Pons (tissue), 1 donor: ENCODE results near the gene SEPHS1.
A peak's percentile ranks its signal among the peaks of the same experiment; 100 is the strongest.
"Not testable (repeated sequence)": the region's sequence is repeated elsewhere in the genome, so short reads cannot be mapped to it uniquely, and the experiment has no call there.

Experiments
- DNase-seq: peaks from one replicate; pipeline ENCODE4 v3.0.0-alpha.2; 2016; ENCODE audit warnings: low spot score

Gene SEPHS1

GRCh38 chr10:13360587-13360986 lies 12.5 kb upstream of the SEPHS1 start:
- DNase-seq = no peak

GRCh38 chr10:13356392-13356791 lies 8.3 kb upstream of the SEPHS1 start:
- no peak for DNase-seq

- no peak for DNase-seq
Measured at GRCh38 chr10:13354783-13355182, 6.7 kb upstream of the SEPHS1 start.

GRCh38 chr10:13352519-13352918 lies 4.4 kb upstream of the SEPHS1 start:
- DNase-seq = no peak

- DNase-seq = no peak
Measured at GRCh38 chr10:13351340-13351915, 3.3 kb upstream of the SEPHS1 start.

GRCh38 chr10:13349463-13350274 lies 1.6 kb upstream of the SEPHS1 start:
- DNase-seq = no peak

GRCh38 chr10:13347500-13348156 lies 465 bp downstream of the SEPHS1 start:
- peak; percentile 69 for DNase-seq

- peak; percentile 24 for DNase-seq
Measured at GRCh38 chr10:13347043-13347499, 1.0 kb downstream of the SEPHS1 start.

GRCh38 chr10:13346283-13347042 lies 1.6 kb downstream of the SEPHS1 start:
- DNase-seq = peak; percentile 42

GRCh38 chr10:13340626-13341376 lies 7.3 kb downstream of the SEPHS1 start:
- no peak for DNase-seq

GRCh38 chr10:13340068-13340467 lies 8.0 kb downstream of the SEPHS1 start:
- DNase-seq = no peak

- no peak for DNase-seq
Measured at GRCh38 chr10:13338390-13339110, 9.5 kb downstream of the SEPHS1 start.

GRCh38 chr10:13337827-13338196 lies 10.3 kb downstream of the SEPHS1 start:
- no peak for DNase-seq

GRCh38 chr10:13337128-13337826 lies 10.8 kb downstream of the SEPHS1 start:
- no peak for DNase-seq

- no peak for DNase-seq
Measured at GRCh38 chr10:13335881-13336280, 12.2 kb downstream of the SEPHS1 start.

GRCh38 chr10:13334556-13334955 lies 13.5 kb downstream of the SEPHS1 start:
- no peak for DNase-seq

GRCh38 chr10:13331646-13332045 lies 16.4 kb downstream of the SEPHS1 start:
- DNase-seq = no peak

GRCh38 chr10:13330980-13331379 lies 17.1 kb downstream of the SEPHS1 start:
- not testable (repeated sequence) for DNase-seq

GRCh38 chr10:13329565-13329964 lies 18.5 kb downstream of the SEPHS1 start:
- DNase-seq = no peak

GRCh38 chr10:13328613-13329012 lies 19.5 kb downstream of the SEPHS1 start:
- no peak for DNase-seq
